ENCODE results near the gene HNRNPUL2. TPM values are rescaled to one million over a fixed set of nuclear protein-coding genes. Genes with fewer than 3 reads are reported as not detected.

HNRNPUL2 gene
- total and polyA plus RNA-seq, 9 of the 15 experiments (the other 6 are each of a cell fraction or from before 2014, with no cell fraction given) = 0.89 to 44.3 (median 15.2) TPM

DNA sequence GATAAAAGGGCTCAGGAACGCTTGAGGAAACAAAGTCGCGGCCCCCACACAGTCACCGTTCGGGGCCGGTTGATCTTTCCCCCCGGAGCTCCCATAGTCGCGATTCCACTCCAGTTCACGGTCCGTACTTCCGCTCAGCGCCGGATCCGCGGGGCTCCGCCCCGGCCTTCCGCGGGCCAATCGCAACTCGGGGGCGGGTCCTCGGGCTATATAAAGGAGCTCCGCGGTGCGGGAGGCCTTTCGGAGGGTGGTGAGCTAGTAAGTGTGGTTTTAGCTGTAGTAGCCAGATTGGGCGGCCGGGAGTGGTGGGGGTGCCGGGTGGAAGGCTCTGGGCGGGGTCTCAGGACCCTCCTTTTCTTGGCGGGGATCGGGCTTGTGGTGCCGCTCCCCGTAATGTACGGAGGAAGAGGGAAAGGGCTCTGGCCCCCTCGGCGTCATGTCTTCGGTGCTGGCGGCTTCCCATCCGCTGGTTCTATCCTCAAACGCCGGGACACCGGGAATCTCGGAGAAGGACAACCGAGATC, 62.1 kb downstream of the HNRNPUL2 start, which contains the start of the genes C11orf98 and CSKMT (continued):
- TF ChIP-seq, protein P1, sequence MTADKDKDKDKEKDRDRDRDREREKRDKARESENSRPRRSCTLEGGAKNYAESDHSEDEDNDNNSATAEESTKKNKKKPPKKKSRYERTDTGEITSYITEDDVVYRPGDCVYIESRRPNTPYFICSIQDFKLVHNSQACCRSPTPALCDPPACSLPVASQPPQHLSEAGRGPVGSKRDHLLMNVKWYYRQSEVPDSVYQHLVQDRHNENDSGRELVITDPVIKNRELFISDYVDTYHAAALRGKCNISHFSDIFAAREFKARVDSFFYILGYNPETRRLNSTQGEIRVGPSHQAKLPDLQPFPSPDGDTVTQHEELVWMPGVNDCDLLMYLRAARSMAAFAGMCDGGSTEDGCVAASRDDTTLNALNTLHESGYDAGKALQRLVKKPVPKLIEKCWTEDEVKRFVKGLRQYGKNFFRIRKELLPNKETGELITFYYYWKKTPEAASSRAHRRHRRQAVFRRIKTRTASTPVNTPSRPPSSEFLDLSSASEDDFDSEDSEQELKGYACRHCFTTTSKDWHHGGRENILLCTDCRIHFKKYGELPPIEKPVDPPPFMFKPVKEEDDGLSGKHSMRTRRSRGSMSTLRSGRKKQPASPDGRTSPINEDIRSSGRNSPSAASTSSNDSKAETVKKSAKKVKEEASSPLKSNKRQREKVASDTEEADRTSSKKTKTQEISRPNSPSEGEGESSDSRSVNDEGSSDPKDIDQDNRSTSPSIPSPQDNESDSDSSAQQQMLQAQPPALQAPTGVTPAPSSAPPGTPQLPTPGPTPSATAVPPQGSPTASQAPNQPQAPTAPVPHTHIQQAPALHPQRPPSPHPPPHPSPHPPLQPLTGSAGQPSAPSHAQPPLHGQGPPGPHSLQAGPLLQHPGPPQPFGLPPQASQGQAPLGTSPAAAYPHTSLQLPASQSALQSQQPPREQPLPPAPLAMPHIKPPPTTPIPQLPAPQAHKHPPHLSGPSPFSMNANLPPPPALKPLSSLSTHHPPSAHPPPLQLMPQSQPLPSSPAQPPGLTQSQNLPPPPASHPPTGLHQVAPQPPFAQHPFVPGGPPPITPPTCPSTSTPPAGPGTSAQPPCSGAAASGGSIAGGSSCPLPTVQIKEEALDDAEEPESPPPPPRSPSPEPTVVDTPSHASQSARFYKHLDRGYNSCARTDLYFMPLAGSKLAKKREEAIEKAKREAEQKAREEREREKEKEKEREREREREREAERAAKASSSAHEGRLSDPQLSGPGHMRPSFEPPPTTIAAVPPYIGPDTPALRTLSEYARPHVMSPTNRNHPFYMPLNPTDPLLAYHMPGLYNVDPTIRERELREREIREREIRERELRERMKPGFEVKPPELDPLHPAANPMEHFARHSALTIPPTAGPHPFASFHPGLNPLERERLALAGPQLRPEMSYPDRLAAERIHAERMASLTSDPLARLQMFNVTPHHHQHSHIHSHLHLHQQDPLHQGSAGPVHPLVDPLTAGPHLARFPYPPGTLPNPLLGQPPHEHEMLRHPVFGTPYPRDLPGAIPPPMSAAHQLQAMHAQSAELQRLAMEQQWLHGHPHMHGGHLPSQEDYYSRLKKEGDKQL (CRISPR knock-in tag; IDR thresholded peaks at IDR 0.05; ENCODE audit: borderline replicate concordance) = no peak
- TF ChIP-seq SIRT6 (IDR thresholded peaks at IDR 0.05; ENCODE audit: low read depth, low read length) (no peak), RBM22 (IDR thresholded peaks at IDR 0.05; ENCODE audit: low read depth, low read length, poor library complexity, severe bottlenecking) (peak; percentile 96), ZNF644 (tag; IDR thresholded peaks at IDR 0.05; ENCODE audit: low read depth) (no peak), SIN3A (IDR thresholded peaks at IDR 0.05; ENCODE audit: borderline replicate concordance in 2 of 2, control insufficient read depth in 1 of 2, low read depth in 2 of 2, low read length in 2 of 2) (peak in 1 of 2 experiments; percentile 86; a peak in 2 of 4 replicates), CBFA2T3 (IDR thresholded peaks at IDR 0.05) (no peak), NFATC3 (IDR thresholded peaks at IDR 0.05) (no peak), KLF10 (CRISPR knock-in tag; IDR thresholded peaks at IDR 0.05) (peak; percentile 76; the same call in 1 of the 2 replicates), ADNP (tag; IDR thresholded peaks at IDR 0.05) (no peak), FOXK1 (CRISPR knock-in tag; IDR thresholded peaks at IDR 0.05; ENCODE audit: borderline replicate concordance) (0 out of 2 replicates have a peak, but pooled peaks have one; percentile 39), PTTG1 (tag; IDR thresholded peaks at IDR 0.05; ENCODE audit: low read depth) (no peak), ZNF766 (CRISPR knock-in tag; conservative IDR thresholded peaks at IDR 0.05) (peak; percentile 60; the same call in 1 of the 2 replicates), ZNF316 (IDR thresholded peaks at IDR 0.05) (no peak), RBM39 (optimal IDR thresholded peaks at IDR 0.05; ENCODE audit: low read depth, low read length) (no peak), IFI16 (CRISPR knock-in tag; IDR thresholded peaks at IDR 0.05) (no peak), ZNF586 (CRISPR knock-in tag; conservative IDR thresholded peaks at IDR 0.05) (0 out of 2 replicates have a peak, but pooled peaks have one; percentile 54), NR2C1 (IDR thresholded peaks at IDR 0.05) (no peak), NR2C1 (tag; IDR thresholded peaks at IDR 0.05) (peak; percentile 48; the same call in 1 of the 2 replicates), FOXA1 (IDR thresholded peaks at IDR 0.05; ENCODE audit: borderline replicate concordance) (no peak), ASH1L (IDR thresholded peaks at IDR 0.05; ENCODE audit: borderline replicate concordance, low read depth, partially characterized antibody) (no peak)
- TF ChIP-seq, protein P2, sequence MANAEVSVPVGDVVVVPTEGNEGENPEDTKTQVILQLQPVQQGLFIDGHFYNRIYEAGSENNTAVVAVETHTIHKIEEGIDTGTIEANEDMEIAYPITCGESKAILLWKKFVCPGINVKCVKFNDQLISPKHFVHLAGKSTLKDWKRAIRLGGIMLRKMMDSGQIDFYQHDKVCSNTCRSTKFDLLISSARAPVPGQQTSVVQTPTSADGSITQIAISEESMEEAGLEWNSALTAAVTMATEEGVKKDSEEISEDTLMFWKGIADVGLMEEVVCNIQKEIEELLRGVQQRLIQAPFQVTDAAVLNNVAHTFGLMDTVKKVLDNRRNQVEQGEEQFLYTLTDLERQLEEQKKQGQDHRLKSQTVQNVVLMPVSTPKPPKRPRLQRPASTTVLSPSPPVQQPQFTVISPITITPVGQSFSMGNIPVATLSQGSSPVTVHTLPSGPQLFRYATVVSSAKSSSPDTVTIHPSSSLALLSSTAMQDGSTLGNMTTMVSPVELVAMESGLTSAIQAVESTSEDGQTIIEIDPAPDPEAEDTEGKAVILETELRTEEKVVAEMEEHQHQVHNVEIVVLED (CRISPR knock-in tag; IDR thresholded peaks at IDR 0.05) = no peak
- TF ChIP-seq, protein P3, sequence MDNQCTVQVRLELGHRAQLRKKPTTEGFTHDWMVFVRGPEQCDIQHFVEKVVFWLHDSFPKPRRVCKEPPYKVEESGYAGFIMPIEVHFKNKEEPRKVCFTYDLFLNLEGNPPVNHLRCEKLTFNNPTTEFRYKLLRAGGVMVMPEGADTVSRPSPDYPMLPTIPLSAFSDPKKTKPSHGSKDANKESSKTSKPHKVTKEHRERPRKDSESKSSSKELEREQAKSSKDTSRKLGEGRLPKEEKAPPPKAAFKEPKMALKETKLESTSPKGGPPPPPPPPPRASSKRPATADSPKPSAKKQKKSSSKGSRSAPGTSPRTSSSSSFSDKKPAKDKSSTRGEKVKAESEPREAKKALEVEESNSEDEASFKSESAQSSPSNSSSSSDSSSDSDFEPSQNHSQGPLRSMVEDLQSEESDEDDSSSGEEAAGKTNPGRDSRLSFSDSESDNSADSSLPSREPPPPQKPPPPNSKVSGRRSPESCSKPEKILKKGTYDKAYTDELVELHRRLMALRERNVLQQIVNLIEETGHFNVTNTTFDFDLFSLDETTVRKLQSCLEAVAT (IDR thresholded peaks at IDR 0.05) = peak in 1 of 2 experiments; percentile 67; a peak in 2 of 4 replicates
